ENCODE results near the gene MACROD2. TPM values are rescaled to one million over a fixed set of nuclear protein-coding genes. Genes with fewer than 3 reads are reported as not detected.

The MACROD2 gene
- total RNA-seq, 1 experiment from 2014 or later, result 1.6 TPM

GRCh38 chr20:14859627-14860026, 864.3 kb downstream of the MACROD2 start:
- H2BK15ac ChIP-seq (ENCODE audit: low read depth, low read length), result no peak overlapping the region
- H4K20me1 ChIP-seq (ENCODE audit: control insufficient read depth, insufficient read depth, insufficient read length), result no peaks in the 10 kb centered on the region
- H3K27ac ChIP-seq (ENCODE audit: insufficient read length, low read depth, low read length), result no peak overlapping the region
- H3K79me2 ChIP-seq (ENCODE audit: insufficient read depth, low read length), result no peaks in the 10 kb centered on the region
- H2BK20ac ChIP-seq (ENCODE audit: low read depth, low read length, poor library complexity, severe bottlenecking), result no peak overlapping the region
- no peak overlapping the region for H3T11ph ChIP-seq (ENCODE audit: low read length)
- no peaks in the 10 kb centered on the region for H3K79me1 ChIP-seq (ENCODE audit: insufficient read depth, low read depth, low read length, poor library complexity, severe bottlenecking)
- no peak overlapping the region for H2AFZ ChIP-seq (ENCODE audit: low read length)
- no peak overlapping the region for H3K56ac ChIP-seq (ENCODE audit: insufficient read length, low read depth, low read length)
- no peak overlapping the region for H3K4ac ChIP-seq (ENCODE audit: low read depth, low read length)
- no peaks in the 10 kb centered on the region for H3K27me3 ChIP-seq (ENCODE audit: insufficient read depth, low read length)
- H2AK5ac ChIP-seq (ENCODE audit: insufficient read length, low read length), result no peak overlapping the region
- H2BK120ac ChIP-seq (ENCODE audit: low read depth, low read length, poor library complexity, severe bottlenecking), result no peak overlapping the region
- H2BK12ac ChIP-seq (ENCODE audit: insufficient read length, low read depth, low read length), result no peak overlapping the region
- H3K9me3 ChIP-seq (ENCODE audit: control insufficient read depth, low read depth, low read length), result no peaks in the 10 kb centered on the region
- H2BK5ac ChIP-seq (ENCODE audit: insufficient read length, low read length), result no peak overlapping the region
- Mint-ChIP-seq H3K27me3 (ENCODE audit: low read depth) (peaks cover 22% of the 10 kb centered on the region), H3K4me1 (peaks cover 20 to 22% of the 10 kb centered on the region in 2 experiments), H3K27ac (no peak overlapping the region), H3K36me3 (ENCODE audit: insufficient read depth in 1 of 3, low read depth in 3 of 3) (0 out of 7 replicates have a peak, but pooled peaks cover 0 to 4% (median 0%) of the 10 kb centered on the region in 3 experiments), H3K9me3 (peaks cover 4 to 5% of the 10 kb centered on the region in 2 experiments; a peak in 2 of 5 replicates), H3K4me3 (no peak overlapping the region)
- no peaks in the 10 kb centered on the region for H3K23me2 ChIP-seq (ENCODE audit: insufficient read length, low read depth, low read length, poor library complexity, severe bottlenecking)
- TF ChIP-seq CTCF (conservative IDR thresholded peaks at IDR 0.05), result no peak
- no peak overlapping the region for H4K5ac ChIP-seq (ENCODE audit: insufficient read length, low read depth, low read length)
- 0 out of 2 replicates have a peak, but pooled peaks cover 7% of the 10 kb centered on the region for H3K4me1 ChIP-seq (ENCODE audit: insufficient read depth, low read length)
- no peak for DNase-seq
- no peak overlapping the region for H4K8ac ChIP-seq (replicated peaks; ENCODE audit: insufficient read length, low read depth, low read length)
- H3K4me2 ChIP-seq (ENCODE audit: insufficient read depth, insufficient read length, low read length), result no peak overlapping the region
- no peak overlapping the region for H3K14ac ChIP-seq (ENCODE audit: insufficient read depth, low read length)
- H3K23ac ChIP-seq (ENCODE audit: insufficient read length, low read depth, low read length), result no peak overlapping the region
- H4K91ac ChIP-seq (ENCODE audit: insufficient read length, low read depth, low read length), result no peak overlapping the region
- no peak overlapping the region for H3K18ac ChIP-seq (ENCODE audit: insufficient read length, low read depth, low read length)
- H3K9ac ChIP-seq (ENCODE audit: extremely low read depth, insufficient read length, low read length), result no peak overlapping the region

All from H9 (cell line).